Sciatic nerve (tissue), 2 donors: Measurements from ENCODE around the gene GSK3B. TPM values are rescaled to one million over a fixed set of nuclear protein-coding genes. Genes with fewer than 3 reads are reported as not detected.

Experiments used
- ATAC-seq: fragments of 200-7000 bp; cut with Tn5 transposase; one replicate; pipeline ENCODE4 v1.9.1; 2020; ENCODE audit warnings: mild to moderate bottlenecking, moderate library complexity
- DNase-seq: peaks from one replicate; pipeline ENCODE4 v3.0.0-alpha.2; 2020; ENCODE audit warnings: low spot score
- intact Hi-C: fragments of 100-400 bp; cut with DNase I; formaldehyde crosslinking; loops from one replicate; pipeline ENCODE4 v1.14.2; 2022
- total RNA-seq: library from RNA; stranded (reverse); fragmentation: NEBNext Ultra II Directional; extraction: Animal tissue kit (Norgen Biotek cat#: 25700); gene quantifications from one replicate; pipeline ENCODE4 v1.2.1, GENCODE V29; 2021
- donor health status: DM: no; HTN: no; CAD: no.
- donor health status: DM: no; HTN: no; CAD: no.

Gene GSK3B
- total RNA-seq, 1 donor from 2014 or later, result 33.6 TPM

DNA sequence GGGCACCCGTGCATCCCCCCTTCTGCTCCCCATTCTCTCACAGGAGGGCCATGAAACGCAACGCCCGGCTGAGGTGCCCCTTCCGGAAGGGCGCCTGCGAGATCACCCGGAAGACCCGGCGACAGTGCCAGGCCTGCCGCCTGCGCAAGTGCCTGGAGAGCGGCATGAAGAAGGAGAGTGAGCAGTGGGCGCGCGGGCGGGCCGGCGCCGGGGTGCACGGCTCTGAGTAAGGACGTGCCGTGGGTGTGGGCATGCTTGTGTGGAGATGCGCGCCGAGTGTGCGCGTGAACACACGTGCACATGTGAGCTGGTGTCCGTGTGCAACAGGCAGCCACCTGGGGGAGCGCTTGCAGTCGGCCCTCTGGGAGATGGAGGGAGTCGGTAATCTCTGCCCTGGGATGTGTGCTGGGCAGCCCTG, 284.2 kb downstream of the GSK3B start:
- intact Hi-C loops, result no loop called here
- DNase-seq (no peak), ATAC-seq (peak; percentile 59)

DNA sequence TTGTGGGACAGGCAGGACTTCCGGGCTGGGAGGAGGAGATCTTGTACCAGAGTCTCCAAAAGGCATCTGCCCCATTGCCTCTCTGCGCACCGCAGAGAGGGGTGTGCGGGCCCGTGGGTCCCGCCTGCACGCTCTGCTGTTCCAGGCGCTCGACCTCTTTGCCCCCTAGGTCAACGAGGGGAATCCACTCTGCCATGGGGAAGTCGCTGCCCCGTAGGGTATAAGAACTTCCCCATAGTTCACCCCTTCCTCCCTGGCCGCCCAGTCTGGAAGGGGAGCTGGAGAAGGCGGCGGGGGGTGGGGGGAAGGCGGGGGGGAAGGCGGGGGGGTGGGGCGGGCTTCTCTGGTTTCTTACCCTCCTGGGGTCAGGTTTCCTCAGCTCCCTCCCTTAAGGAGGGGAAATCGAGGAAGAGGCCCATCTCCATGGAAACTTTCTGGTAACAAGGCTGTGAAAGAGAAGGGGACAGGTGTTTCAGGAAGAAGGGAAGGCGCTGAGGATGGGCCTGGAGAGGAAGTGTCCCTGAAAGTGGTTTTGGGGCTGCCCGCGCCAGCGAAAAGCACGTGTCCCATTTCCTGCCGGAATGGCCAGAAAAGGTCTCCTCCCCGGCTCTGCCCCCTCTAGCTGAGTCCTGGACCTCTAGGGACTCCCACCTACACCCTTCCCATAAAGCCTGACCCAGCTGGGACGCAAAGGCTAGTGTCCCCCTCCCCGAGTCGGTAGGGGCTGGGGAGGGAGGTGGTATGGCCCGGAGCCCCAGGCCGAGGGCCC, 284.8 kb downstream of the GSK3B start:
- ATAC-seq (peak; percentile 35), DNase-seq (no peak)
- intact Hi-C loops, result no loop called here

DNA sequence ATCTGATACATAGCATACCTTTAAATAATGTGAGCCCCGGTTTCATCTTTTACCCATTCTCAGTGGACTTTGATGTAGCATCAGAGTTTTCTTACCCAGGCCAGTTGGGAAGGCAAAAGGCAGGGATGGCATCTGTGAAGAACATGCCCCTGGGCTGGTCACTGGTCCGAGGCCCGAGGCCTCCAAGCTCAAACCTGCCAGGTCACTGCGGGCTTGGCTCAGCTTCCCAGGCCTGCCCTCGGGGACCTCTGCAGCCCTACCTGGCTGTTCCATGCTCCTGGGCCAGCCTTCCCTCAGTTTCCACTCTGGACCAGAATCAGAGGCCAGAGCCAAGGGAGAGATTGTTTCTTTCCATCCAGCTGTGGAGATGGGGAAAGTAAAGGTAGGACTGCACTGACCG, 285.4 kb downstream of the GSK3B start:
- ATAC-seq (no peak), DNase-seq (no peak)
- intact Hi-C loops, result no loop called here

DNA sequence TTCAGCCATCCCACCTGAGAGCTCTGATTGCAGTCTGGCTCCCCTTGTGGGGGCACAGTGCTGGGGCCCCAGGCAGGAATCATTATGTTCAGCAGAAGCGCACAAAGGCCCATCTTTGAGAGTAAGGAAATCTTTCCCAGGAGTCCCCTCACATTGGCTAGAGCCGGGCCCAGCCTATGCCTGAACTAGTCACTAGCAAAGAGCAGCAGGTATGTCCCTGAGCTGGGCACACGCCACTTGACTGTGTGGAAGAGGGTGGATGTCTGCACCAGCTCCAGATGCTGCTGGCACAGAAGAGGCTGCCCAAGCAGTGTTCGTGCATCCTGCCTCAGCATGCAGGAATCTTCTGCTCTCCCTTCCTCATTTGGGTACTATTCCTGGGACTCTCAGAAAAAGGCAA, 286.0 kb downstream of the GSK3B start:
- intact Hi-C loops, result no loop called here
- ATAC-seq (no peak), DNase-seq (no peak)

DNA sequence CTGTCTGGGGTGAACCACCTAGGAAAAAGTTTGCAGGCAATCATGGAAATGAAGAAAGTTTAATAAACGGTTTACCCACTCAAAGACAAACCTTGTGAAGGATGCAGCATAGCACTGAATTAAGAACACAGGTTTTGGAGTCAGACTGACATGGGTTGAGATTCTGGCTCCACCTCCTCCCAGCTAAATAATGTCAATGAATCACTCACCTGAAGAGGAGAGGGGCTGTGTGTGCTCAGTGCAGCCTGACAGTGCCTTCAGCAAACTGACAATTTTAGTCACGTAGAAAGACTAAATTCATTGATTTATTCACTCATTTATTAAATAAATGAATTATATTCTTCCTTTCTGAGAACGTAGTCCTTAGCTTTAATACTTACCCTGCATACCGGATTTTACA, 293.4 kb downstream of the GSK3B start:
- DNase-seq, result no peak
- no peak for ATAC-seq
- intact Hi-C loops, result no loop called here

DNA sequence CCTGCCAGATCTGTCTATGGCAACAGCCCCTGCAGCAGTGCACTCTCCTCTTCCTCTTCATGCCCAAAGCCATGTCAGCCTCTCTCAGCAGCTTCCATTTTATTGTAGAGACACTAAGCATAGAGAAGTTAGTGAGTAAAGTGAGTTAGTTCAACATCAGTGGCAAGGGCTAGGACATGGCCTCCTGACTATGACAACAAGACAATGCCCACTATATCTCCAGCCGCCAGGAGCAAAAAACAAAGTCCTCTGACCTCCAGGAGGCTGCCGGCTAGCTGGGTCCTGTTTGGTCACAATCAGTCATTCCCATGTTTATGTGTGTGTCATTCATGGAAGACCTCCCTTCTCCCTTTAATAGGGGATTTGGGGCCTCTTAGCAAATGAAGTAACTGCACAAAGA, 297.5 kb downstream of the GSK3B start:
- intact Hi-C loops, result no loop called here
- ATAC-seq (no peak), DNase-seq (no peak)

DNA sequence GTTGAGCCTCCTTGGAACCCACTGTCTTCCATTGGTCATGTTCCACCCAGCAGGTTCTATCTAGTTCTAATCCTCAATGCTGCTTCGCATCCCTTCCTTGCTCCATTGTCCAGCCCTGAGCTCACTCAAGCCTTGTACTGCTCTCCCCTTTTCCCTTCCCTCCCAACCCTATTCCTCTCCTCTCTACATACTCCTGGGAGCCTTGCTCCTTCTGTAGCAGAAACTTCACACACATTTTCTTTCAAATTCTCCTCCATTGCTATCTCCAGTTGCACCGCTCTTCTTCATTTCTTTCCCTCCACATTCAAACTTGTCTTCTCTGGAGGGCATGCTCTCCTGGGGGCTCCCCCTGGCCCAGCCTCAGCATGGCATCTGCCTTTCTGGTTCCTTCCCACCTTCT, 297.9 kb downstream of the GSK3B start:
- DNase-seq (no peak), ATAC-seq (no peak)
- intact Hi-C loops, result no loop called here

DNA sequence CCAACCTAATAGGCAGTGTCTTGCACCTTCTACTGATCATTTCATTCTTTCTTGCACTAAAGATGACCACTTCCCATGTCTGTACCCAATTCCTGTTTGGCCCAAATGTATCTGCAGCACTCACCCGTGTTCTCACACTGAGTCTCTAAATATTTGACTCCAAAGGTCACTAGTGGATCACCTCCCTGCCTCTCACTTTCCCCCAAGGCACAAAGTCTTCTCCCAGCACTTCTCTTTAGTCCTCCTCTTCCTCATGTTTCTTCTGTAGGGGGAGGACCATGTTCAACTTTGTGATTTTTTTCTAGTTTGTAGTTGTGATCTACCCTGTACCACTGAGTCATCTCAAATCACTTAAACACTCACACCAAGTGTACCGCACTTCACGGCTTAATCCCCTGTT, 298.4 kb downstream of the GSK3B start:
- DNase-seq, result no peak
- no peak for ATAC-seq
- intact Hi-C loops, result no loop called here

DNA sequence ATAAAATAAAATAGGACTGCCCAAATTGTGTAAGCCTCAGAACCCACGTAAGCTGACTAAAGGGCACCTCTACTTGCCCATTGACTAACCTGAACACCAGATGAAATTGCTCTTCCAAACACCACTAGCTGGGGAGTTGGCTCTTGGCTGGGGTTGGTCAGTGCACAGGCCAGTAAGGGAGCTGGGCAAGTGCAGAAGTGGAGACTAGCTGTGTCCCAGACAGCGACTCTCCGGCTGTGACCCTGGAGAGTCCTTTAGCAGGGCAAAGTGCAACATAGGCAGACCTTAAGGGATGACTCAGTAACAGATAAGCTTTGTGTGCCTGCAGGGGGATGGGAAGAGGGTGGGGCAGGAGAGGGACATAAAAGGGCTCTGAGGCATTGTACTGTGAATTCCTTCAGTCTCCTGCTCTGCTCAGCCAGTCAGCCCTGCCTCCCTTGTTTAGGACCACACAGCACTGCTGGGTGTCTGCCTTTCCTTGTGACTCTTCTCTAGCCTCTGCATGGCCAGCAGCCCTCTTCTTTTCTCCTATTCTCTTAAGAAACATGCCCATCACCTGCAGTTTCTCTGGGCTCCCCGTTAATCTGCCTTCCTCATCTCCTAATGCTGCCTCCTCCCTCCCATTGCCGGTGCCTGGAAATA, 299.2 kb downstream of the GSK3B start:
- ATAC-seq (no peak), DNase-seq (no peak)
- intact Hi-C loops, result no loop called here

DNA sequence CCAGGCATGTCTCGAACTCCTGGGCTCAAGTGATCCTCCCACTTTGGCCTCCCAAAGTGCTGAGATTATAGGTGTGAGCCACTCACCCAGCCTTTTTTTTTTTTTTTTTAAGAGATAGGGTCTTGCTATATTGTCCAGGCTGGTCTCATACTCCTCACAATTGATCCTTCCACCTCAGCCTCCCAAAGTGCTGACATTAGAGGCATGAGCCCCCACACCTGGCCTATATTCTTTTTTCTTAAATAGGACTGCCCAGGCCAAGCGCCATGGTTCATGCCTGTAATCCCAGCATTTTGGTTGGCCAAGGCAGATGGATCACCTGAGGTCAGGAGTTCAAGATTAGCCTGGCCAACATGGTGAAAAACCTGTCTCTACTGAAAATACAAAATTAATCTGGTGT, 299.8 kb downstream of the GSK3B start:
- no peak for ATAC-seq
- no peak for DNase-seq
- intact Hi-C loops, result no loop called here

DNA sequence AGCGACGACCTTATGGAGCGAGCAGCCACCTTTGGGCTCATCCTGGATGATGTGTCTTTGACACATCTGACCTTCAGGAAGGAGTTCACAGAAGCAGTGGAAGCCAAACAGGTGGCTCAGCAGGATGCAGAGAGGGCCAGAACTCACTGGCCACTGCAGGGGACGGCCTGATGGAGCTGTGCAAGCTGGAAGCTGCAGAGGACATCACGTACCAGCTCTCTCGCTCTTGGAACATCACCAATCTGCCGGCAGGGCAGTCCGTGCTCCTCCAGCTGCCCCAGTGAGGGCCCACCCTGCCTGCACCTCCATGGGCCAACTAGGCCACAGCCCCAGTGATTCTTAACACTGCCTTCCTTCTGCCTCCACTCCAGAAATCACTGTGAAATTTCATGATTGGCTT, 302.0 kb downstream of the GSK3B start:
- intact Hi-C loops, result no loop called here
- ATAC-seq (no peak), DNase-seq (no peak)

DNA sequence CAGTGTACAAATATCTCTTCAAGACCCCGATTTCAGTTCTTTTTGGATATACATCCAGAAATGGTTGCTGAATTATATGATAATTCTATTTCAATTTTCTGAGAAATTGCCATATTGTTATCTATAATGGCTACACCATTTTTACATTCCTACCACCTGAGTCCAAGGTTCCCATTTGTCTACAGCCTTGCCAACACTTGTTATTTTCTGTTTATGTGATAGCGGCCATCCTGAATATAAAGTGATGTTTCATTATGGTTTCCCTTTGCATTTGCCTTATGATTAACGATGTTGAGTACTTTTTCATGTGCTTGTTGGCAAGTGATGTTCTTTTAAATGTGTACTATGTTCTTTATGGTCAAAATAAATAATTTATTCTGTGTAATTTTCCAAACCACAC, 303.9 kb downstream of the GSK3B start:
- DNase-seq, result no peak
- intact Hi-C loops, result no loop called here
- no peak for ATAC-seq

DNA sequence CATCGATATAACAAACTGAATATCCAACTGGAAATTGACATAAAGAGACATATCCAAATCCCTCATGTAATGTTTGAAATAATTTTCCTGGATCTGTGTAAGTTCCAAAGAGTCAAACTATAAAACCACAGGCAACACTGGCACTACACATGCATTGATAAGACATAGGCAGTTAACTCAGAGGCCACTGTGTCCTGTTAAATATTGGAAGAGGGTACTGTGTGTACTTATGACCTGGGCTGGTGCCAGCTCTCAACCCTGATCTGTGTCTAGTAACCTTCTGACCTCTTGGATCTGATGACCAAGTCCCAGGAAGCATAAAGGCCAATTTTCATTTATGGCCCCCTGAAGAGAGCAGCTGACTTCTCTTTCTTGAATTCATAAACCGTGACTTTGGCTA, 307.8 kb downstream of the GSK3B start:
- ATAC-seq (no peak), DNase-seq (no peak)
- intact Hi-C loops, result no loop called here

DNA sequence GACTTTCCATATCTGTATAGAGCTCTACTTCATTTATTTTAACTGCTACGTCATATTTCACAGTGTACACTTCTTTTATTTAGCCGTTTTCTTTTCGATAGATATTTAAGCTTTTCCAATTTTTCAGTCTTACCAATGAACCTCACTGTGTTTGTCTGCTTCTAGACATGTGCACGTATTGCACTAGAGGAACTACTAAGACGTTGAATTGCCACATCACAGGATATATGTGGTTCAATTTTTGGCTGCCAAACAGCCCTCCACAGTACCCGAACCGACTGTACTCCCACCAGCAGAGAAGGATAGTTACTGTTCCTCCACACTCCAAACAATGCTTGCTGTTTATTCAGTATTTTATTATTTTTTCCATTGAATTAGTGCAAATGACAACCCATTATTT, 310.4 kb downstream of the GSK3B start:
- ATAC-seq, result no peak
- intact Hi-C loops, result no loop called here

DNA sequence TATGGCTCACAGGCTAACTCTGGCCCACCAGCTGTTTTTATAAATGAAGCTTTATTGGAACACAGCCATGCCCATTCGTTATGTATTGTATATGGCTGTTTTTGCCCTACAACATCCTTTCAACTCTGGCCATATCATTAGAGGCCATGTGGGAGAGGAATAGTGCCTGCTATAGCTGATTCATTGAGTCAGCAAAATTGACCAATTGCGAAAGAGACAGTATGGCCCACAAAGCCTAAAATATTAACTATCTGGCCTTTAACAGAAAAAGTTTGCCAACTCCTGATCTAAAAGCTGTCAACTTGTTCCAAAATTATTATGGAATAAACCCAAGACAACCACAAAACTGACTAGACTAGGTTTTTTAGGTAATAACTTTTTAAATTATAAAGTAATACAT, 311.0 kb downstream of the GSK3B start:
- intact Hi-C loops, result no loop called here
- ATAC-seq, result no peak
- no peak for DNase-seq

More for the DNA sequence above, 310.4 kb downstream of the GSK3B start:
- no peak for DNase-seq

DNA sequence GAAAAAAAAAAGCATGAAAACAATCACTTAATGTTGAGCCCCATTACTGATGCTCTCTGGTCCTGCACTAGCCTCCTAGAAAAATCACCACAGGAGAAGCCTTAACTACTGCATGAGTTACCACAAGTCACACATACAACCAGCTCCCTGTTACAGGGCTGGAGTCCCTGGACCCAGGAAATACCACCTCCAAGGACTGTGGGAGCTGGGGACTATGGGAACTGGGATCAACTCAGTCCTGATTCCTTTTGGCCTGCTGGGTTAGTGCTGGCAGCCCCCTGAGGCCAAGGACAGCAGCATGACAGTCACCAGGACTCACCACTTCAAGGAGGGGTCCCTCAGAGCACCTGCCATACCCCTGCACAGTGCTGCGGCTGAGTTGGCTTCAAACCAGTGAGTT, 311.8 kb downstream of the GSK3B start:
- no peak for ATAC-seq
- DNase-seq, result no peak
- intact Hi-C loops, result no loop called here

DNA sequence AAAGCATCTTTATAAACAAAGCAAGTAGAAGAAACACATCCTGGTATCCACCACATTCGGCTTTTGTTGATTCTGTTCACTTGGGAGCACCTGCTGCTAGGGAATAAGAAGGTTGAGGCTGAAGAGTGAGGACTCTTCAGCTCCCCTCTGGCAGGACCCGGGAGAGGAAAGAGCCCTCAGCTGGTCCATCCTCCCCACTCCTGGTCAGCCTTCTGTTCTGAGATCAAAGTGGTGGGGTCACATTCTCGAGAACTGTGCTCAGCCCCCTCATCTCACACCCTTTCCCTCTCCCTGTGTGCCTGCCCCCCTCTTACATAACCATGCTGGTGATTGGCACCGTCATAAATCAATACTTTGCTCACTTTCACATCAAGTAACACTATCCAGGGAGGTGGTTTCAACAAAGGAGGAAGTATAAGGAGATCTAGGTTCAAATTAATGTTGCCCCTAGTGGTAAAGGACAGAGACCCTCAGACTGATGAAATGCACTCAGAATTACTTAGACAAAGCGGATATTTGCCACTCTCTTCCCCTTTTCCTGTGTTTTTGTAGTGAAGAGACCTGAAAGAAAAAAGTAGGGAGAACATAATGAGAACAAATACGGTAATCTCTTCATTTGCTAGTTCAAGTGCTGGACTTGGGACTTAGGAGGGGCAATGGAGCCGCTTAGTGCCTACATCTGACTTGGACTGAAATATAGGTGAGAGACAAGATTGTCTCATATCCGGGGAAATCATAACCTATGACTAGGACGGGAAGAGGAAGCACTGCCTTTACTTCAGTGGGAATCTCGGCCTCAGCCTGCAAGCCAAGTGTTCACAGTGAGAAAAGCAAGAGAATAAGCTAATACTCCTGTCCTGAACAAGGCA, 312.7 kb downstream of the GSK3B start, which contains the start of gene NR1I2:
TSS of gene NR1I2 (plus strand) at position 772 of the 869 bp plus-strand sequence.
- DNase-seq (no peak), ATAC-seq (no peak)
- intact Hi-C loops, result no loop called here

DNA sequence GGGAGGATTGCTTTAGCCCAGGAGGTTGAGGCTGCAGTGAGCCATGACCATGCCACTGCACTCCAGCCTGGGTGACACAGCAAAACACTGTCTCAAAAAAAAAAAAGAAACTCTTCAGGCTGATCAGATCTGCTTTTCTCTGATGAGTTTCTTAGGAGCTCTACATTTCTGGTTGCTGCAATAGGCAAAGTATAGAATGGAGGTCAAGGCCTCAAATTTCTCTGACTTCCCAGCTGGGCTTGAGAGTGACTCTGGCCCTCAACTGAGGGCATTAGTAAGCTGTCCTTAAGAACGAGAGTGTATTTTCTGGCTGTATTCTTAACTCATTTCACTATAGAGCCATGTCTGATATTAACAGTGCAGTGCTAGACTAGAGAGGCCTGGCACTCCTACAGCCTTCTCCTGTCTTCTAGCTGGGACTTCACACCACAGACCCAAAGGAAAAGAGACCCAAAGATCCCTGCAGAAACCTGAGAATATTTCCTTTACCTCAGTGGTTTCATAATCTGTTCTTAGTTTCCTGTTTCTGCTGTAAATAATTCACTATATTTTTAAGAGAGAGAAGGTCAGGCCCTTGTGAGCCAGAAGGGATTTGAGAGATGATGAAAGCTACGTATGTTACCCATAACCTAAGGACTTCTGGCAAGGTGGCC, 314.4 kb downstream of the GSK3B start:
- intact Hi-C loops, result no loop called here
- ATAC-seq (no peak), DNase-seq (no peak)

DNA sequence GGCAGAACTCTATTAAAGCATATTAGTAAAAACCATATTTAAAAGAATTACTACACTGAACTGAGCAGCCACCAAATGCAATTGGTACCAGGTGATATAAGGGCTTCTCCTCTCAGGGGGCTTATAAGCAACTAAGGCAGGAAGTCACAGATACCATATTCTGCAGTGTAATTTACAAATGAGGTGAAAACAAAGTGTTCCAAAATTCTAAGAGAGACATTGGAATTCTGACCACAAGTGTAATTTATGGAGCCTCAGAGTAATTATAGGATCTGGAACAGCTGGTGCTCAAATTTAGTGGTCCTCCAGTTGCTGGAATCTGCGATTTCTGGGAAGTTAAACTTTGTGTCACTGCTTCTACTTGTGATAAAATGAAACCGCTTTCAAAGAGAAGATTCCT, 315.4 kb downstream of the GSK3B start:
- intact Hi-C loops, result no loop called here
- DNase-seq (no peak), ATAC-seq (no peak)
